ENCODE data around the gene CBX7.

GRCh38 chr22:39133871-39134270, 18.6 kb downstream of the CBX7 start:
- TF ChIP-seq MXI1 (conservative IDR thresholded peaks at IDR 0.05; ENCODE audit: poor library complexity, severe bottlenecking) (no peak), POLR2AphosphoS5 (IDR thresholded peaks at IDR 0.05) (no peak), EP300 (conservative IDR thresholded peaks at IDR 0.05; ENCODE audit: poor library complexity, severe bottlenecking) (no peak), RAD21 (conservative IDR thresholded peaks at IDR 0.05) (no peak), REST (IDR thresholded peaks at IDR 0.05; ENCODE audit: borderline replicate concordance) (no peak), EZH2 (IDR thresholded peaks at IDR 0.05; ENCODE audit: borderline replicate concordance, insufficient read depth, low read length, poor library complexity, severe bottlenecking) (no peak), SMC3 (conservative IDR thresholded peaks at IDR 0.05; ENCODE audit: poor library complexity) (no peak)
- TF ChIP-seq, protein P1, sequence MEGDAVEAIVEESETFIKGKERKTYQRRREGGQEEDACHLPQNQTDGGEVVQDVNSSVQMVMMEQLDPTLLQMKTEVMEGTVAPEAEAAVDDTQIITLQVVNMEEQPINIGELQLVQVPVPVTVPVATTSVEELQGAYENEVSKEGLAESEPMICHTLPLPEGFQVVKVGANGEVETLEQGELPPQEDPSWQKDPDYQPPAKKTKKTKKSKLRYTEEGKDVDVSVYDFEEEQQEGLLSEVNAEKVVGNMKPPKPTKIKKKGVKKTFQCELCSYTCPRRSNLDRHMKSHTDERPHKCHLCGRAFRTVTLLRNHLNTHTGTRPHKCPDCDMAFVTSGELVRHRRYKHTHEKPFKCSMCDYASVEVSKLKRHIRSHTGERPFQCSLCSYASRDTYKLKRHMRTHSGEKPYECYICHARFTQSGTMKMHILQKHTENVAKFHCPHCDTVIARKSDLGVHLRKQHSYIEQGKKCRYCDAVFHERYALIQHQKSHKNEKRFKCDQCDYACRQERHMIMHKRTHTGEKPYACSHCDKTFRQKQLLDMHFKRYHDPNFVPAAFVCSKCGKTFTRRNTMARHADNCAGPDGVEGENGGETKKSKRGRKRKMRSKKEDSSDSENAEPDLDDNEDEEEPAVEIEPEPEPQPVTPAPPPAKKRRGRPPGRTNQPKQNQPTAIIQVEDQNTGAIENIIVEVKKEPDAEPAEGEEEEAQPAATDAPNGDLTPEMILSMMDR (IDR thresholded peaks at IDR 0.05; ENCODE audit: poor library complexity, severe bottlenecking), result no peak

All from neural cell (in vitro differentiated cells).